ENCODE data around the gene HES4.

HES4 gene

DNA sequence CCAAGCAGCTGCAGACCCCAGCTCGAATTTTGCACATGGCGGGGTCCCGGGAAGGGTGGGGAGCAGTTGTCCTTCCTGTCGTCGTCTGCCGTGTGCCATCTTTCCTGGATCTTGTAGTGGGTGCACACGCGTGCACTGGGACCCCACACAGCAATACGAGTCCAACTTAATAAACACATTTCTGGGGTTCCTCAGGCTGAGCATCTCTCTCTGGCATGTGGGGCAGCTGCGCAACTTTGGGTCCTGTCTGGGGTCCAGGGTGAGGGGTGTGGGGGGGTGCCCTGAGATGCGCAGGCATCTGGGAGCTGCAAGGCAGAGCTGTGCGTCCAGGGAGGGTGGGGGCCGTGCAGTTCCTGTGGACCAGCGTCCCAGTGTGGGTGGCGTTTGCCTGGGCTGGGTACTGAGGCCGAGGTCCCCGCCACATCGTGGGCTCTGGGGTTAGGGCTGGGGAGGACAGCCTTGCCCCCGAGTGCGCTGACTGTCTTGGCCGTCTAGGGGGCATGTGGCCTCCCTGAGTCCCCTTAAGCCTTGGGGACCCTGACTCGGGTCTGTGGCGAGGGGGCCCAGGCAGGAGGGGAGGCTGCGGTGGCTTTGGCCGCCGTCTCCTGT lies 34.3 kb downstream of the HES4 start:
- no peak for DNase-seq

DNA sequence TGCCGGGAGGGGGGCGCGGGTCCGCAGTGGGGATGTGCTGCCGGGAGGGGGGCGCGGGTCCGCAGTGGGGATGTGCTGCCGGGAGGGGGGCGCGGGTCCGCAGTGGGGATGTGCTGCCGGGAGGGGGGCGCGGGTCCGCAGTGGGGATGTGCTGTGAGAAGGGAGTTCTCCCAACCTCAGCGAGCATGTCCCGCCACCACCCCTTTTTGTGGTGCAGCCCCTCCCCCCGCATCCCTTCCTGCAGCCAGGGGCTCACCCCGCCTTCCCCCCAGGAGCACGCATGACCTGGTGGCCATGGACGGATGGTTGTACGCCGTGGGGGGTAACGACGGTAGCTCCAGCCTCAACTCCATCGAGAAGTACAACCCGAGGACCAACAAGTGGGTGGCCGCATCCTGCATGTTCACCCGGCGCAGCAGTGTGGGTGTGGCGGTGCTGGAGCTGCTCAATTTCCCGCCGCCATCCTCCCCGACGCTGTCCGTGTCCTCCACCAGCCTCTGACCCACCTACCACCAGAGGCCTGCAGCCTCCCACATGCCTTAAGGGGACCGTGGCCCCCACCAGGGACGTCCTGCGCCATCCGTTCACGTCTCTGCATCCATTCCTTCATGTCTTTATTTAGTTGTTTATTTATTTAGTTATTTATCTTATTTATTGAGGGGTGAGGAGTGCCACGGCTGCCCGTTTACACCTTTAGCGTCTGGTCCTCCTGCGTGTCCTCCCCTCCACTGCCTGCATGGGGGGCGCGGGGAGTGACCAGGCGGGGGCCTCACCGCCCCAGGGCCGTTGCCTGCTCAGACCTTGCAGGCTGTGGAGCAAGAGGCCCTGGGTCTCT lies 35.0 kb downstream of the HES4 start:
- no peak for DNase-seq

DNA sequence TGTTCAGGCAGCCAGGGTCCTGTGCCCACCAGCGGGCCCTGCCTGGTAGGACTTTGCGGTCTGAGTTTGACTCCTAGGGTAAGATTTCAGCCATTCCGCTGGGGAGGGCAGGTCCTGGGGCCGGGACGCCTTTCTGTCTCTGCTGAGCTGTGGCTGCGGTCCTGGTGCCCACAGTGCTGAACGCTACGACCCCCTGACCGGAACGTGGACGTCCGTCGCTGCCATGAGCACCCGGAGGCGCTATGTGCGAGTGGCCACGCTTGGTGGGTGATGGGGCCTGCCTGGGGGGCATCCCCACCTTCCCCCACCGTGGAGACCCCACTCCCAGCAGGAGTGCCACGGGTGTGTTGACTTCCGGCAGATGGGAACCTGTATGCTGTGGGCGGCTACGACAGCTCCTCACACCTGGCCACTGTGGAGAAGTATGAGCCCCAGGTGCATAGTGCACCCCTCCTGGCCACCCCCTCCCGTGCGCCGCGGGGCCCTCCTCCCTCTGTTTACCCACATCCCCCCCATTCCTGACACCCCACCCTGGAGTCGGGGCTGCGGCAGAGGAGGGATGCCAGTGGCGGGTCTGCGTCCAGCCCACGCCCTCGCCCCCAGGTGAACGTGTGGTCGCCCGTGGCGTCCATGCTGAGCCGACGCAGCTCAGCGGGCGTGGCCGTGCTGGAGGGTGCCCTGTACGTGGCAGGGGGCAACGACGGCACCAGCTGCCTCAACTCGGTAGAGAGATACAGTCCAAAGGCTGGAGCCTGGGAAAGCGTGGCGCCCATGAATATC lies 36.0 kb downstream of the HES4 start:
- no peak for DNase-seq

DNA sequence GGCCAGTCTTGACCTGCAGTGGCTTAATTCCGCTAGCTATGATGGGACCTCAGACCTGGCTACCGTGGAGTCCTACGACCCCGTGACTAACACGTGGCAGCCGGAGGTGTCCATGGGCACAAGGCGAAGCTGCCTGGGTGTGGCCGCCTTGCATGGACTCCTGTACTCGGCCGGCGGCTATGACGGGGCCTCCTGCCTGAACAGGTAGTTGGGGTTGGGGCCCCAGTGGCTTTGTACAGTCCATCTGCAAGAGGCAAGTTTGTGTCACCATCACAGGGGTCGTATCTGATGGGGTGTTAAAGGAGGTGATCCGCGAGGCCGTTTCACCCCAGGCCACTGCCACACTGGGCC lies 36.6 kb downstream of the HES4 start:
- DNase-seq: no peak

DNA sequence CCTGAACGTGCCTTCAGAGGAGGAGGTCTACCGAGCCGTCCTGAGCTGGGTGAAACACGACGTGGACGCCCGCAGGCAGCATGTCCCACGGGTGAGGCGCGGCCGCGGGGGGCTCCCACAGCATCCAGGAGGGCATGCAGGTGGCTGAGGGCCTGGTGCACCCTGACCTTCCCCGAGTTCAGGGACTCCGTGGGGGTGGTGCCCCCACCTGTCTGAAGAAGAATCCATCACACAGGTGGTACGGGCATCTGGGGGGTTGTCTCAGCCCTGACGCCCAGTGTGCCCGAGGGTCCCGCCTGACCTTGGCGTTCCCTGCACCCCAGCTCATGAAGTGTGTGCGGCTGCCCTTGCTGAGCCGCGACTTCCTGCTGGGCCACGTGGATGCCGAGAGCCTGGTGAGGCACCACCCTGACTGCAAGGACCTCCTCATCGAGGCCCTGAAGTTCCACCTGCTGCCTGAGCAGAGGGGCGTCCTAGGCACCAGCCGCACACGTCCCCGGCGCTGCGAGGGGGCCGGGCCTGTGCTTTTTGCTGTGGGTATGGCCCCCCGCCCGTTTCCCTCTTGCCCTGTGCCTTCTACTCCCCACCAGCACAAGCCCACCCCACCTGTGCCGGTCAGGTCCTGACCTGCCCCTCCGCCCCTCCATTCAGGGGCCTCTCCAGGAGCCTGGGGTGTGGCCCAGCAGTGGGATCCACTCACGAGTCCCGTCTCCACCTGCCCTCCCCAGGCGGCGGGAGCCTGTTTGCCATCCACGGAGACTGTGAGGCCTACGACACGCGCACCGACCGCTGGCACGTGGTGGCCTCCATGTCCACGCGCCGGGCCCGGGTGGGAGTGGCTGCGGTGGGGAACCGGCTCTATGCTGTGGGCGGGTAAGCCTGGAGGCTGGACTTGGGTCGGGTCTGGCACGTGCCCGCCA lies 37.3 kb downstream of the HES4 start:
- no peak for DNase-seq

DNA sequence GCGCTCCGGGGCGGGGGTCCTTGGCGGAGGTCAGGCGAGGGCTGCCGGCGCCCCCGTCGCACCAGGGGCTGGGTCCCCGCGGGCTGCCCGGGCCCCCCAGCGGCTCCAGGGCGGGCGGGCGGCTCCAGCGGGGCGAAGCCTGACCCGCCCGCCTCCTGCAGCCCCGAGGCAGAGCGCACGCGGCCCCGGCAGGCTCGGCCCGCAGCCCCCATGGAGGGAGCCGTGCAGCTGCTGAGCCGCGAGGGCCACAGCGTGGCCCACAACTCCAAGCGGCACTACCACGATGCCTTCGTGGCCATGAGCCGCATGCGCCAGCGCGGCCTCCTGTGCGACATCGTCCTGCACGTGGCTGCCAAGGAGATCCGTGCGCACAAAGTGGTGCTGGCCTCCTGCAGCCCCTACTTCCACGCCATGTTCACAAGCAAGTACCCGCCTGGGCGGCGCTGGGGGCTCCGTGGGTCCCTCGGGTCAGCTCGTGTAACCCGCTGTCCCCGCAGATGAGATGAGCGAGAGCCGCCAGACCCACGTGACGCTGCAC lies 38.7 kb downstream of the HES4 start:
- DNase-seq: no peak

DNA sequence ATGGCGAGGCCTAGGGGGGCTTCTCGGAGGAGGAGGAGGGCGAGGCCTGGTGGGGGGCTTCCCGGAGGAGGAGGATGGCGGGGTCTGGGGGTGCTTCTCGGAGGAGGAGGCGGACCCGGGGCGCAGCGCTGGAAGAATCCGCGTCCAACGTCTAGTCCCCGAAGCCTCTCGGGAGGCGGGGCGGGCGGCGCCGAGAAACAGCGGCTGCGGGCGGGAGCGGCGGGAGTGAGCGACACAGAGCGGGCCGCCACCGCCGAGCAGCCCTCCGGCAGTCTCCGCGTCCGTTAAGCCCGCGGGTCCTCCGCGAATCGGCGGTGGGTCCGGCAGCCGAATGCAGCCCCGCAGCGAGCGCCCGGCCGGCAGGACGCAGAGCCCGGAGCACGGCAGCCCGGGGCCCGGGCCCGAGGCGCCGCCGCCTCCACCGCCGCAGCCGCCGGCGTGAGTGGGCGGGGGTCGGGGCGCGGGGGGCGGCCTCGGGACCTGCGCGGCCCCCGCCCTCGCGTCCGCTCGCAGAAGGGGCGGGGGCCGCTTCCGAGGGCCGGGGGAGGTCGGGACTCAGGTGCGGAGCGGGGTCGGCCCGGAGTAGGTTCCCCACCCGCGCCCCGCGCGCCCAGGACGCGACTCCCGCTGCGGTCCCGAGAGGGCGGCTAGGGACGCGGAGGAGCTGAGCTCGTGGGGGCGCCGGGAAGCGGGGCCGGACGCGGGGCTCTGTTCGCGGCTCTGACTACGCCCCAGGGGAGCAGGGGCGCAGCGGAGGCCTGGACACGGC lies 39.4 kb downstream of the HES4 start, which contains the start of gene KLHL17:
Gene KLHL17 (plus strand): TSS at position 222 of the 769 bp plus-strand sequence. CDS start 110 bp downstream, at position 332.
- no peak for DNase-seq

DNA sequence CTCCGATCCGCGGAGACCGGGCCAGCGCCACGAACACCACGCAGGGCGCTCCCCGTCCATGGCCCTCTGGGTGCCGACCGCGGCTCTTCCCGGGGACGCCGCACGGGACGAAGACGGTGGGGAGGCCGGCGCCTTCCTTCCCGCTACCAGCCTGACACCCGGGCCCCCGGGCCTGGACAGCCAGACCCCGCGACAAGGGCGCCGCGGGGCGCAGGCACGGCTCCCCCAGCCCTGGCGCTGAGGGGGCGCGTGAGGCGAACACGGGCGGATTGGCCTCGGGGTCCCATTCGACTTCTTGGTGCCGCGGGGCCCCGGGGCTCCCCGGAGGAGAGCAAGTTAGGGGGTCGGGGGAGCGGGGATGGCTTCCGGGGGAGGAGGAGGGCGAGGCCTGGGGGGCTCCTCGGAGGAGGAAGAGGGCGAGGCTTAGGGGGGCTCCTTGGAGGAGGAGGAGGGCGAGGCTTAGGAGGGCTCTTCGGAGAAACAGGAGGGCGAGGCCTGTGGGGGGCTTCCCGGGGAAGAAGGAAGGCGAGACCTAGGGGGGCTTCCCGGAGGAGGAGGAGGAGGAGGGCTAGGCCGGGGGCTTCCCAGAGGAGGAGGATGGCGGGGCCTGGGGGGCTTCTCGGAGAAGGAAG lies 40.0 kb downstream of the HES4 start:
- DNase-seq: no peak

DNA sequence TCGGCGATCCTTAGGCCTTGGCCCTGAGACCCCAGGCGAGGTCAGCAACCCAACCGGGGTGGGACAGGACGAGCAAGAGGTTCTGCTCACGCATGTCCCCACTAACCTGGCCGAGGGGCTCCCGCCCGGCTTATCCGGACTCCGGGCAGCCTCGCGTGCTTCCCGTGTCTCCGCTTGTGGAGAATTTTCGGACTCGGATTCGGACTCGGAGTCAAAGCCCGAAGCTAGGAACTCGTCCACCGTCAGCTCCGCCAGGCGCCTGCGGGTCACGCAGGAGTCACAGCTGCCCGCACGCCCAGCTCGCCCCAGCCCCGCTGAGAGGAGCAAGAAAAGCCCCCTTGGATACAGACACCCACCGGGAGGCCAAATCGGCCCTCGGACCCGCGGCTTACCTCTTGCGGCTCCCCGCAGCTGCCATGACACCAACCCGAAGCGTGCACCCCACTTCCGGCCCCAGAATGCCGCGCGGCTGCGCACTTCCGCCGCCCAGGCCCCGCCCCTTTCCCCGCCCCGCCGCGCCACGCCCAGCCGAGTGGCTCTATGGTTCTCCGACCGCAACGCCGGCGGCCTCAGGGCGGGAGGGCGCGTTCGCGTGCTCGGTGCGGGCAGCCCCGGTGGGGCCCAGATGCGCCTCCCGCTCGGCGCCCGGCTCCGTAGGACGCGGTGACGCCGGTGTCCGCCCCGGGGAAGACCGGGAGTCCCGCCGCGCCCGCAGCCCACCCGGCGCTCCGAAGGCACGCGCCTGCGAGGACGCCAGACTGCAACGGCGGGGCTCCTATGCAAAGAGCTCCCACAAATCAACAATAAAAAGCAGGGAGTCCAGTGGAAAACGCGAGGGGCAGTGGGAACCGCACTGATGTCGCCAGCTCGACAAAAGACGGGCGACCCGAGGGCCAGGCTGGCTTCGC lies 40.8 kb downstream of the HES4 start, which contains the start of gene NOC2L:
Gene NOC2L (minus strand): TSS at position 434 of the 908 bp plus-strand sequence. CDS start 16 bp downstream, at position 418.
- no peak for DNase-seq

DNA sequence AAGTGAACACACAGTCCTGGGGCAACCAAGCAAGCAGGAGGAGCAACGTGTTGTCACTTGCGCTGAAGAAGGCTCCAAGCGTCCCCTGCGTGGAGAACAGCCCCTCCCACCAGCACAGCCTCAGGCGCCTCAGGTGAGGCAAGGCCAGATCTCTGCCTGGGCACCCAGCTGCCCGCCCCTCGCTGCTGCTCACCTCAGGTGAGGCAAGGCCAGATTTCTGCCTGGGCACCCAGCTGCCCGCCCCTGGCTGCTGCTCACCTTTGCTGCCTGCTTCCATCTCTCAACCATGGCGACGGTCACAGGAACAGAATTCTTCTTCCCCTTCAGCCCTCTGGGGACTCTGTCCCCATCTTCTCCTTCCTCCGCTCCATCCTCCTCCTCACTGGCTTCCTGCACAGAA lies 43.3 kb downstream of the HES4 start:
- no peak for DNase-seq

DNA sequence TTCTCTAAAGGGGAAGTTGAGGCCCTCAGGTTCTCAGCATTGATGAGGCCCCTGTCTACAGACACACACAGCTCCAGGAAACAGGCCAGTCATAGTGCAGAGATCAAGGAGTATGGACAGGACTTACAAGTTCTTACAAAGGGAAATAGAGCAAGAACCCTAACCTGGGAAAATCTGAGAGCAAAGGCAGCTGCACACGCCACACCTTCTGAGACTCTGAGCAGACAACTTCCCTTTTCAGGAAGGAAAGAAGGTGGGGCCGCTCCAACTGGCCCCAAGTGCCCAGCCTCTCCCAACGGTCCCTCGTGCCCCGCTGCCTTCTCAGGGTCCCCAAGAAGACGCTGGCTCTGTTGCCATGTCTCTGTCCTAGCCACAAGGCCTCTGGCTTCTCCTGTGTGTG lies 44.4 kb downstream of the HES4 start:
- DNase-seq: no peak

DNA sequence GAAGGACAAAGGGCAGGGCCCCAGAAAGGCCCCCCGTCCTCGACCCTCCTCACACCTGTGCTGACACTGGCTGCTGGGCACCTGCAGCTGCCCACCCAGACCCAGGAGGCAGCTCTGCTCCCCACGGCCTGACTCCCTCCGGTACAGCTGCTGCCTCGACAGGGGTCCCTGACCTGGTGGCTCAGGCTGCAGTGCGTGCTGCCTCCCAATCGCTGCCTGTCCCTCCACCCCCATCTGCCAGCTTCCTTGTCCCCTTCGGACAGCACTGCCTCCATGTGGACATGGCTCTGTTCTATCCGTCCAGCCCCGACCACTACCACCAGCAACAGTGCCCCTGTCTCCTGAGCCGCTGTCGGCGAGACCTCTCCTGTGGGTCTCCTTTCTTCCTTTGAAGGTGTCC lies 45.0 kb downstream of the HES4 start:
- no peak for DNase-seq

DNA sequence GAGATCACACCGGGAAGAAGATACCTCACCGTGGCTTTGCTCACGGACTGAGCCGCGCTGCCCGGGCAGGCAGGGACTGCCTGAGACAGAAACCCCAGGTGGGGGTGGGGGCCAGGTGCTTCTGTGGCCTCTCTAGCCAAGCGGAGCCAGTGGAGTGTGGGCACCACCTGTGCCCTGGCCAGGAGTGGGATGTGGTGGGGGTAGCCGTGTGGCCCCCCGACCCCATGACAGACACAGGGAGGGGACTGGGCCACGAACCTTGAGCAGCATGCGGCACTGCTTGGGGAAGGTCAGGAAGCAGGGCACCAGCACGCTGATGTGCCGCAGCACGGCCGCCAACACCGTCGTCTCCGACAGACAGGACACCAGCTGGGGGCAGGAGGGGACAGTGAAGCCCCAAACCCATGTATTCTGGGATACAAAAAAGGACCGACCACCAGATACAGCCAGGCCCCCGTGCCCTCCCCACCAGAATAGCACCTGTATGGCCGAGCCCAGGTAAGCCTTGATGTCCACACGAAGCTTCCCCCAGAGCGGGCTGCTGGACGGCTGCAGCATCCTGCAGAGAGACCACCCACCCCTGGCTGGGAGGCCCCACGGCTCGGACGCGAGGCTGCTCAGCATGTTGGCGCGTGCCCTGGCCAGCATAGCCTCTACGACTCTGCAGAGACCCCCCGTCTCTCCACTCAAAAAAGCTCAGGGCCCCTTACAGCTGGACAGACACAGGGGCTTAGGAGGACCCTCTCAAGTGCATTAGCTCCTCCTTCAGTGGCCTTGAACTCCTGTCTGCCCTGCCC lies 46.2 kb downstream of the HES4 start:
- DNase-seq: no peak

DNA sequence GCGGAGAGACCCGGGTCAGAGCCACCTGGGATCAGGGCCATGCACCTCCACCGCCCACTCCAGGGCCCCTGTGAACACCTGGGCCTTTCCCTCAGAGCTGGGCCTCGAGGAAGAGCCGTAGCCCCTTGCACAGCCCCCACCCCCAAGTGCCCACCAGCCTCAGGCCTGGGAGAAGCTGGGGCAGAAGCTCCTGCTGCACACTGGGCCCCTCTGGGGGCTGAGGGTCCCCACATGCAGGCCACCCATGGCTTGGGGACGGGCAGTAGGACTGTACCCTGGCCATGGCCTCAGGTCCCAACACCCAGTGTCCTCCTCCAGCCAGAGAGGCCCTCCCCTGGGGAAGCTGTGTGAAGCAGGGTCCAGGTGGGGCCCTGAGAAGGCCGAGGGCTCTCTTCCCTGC lies 47.3 kb downstream of the HES4 start:
- DNase-seq: no peak

DNA sequence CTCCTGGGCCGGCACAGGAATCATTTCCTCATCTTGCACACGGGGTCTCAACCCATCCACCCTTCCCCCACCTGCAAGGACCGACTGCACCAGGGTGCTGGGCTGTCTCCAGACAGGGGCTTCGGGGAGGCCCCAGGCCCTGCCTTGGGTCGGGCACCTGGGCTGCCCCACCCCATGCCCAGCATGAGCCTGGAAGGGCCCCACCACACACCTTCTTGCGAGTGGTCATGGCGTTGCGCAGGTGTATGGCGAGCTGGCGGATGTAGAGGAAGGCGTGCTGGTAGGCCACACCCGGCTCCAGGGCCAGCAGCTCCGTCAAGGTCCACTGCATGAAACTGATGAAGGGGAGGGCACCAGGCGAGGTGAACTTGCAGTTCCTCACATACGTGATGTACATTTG lies 47.7 kb downstream of the HES4 start:
- no peak for DNase-seq

DNA sequence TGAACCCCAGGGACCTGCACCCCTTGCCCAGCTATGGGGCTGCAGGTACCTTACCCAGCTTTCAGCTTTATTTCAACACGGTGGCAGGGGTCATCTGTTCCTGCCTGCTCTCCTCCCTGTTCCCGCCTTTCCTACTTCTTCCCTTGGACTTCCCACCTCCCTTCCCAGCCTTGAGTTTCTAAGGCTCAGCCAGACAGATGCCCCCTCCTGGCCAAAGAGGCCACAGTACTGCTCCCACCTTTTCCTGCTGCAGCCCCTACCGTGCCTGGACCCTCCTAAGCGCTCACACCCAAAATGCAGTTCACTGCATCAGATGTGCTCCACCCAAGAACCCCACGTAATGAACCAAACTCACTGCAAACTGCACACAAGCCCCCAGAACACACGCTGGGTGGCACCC lies 48.5 kb downstream of the HES4 start:
- no peak for DNase-seq

DNA sequence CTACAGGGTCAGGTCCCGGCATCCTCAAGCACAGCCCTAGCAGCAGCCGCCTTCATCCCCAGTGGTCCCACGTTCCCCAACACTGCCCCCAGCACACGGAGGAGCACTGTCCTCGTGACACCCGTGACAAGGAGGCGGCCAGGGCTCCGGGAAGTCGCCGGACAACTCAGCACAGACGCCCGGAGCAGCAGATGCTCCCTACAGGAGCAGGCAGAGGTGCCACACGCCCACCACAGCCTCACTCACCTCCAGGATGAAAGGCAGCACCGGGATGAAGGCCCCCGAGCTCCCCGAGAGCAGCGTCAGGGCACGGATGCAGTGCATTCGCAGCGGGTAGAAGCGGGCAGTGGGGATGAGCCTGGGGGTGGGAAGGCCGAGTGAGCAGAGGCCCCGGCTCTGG lies 49.0 kb downstream of the HES4 start:
- no peak for DNase-seq

DNA sequence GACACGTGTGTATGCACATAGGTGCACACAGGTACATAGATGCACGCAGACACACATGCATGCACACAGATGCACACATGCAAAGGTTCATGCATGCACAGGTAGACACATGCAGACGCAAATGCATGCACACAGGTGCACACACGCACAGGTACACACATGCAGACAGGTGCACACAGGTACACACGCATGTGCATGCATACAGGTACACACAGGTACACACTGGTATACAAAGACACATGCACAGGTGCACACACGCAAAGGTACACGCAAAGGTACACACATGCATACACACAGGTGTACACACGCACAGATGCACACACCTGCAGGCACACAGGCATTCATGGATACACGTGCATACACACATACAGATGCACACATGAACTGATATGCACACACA lies 49.6 kb downstream of the HES4 start:
- DNase-seq: no peak
